GM15510 (cell line): ENCODE data around the gene C2CD5.

Source experiments
- POLR2A ChIP-seq: IDR thresholded peaks from 3 replicates; pipeline ENCODE4 v1.6.1; 2011; ENCODE audit warnings: borderline replicate concordance; ENCODE audit not compliant: insufficient read length; ENCODE audit errors: extremely low read depth

Gene C2CD5

DNA sequence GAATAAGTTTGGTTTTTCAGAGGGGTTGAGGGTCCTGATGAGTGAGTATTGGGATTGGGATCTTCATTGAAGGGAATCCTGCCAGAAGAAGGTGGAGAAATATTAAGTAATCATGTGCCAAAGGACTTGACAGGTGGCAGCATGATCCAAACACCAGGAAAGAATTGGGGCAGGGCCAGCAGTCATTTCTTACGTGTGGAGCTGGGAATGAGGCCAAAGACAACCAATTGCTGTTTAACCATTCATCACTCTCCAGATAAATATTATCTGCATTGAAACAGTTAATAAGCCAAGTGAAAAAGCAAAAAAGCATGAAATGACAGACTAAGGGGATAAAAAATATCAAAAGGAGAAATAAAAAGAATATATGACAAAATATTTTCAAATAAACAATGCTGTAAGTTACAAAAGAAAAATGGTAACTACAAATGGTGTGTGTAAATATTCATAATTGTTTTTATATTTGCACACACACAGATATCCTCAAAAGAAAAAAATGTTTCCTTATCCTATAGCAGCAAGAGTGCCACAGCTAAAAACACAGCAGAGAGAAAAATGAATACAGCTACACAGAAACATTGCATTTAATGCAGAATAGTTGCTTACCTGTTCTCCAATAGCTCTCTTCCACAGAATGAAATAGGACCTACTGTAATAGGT, 26.2 kb downstream of the C2CD5 start:
- no peak for TF ChIP-seq POLR2A

DNA sequence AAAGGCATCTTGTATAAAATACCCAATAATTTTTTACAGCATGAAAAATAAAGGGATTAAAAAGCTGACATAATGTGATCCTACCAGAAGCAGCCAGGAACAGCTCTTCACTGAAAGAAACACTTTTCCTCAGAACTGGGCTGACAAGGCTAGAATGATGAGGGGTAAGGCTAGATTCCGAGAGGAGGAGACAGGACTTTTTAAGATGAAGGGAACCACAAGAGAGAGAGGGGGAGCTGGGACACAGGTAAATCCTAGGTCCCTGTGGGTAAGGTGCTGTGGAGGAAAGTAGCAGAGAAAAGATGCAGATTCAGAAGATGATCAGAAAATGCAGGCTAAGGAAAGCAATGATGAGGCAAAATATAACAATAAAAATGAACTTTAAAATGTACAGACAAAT, 29.5 kb downstream of the C2CD5 start:
- no peak for TF ChIP-seq POLR2A

DNA sequence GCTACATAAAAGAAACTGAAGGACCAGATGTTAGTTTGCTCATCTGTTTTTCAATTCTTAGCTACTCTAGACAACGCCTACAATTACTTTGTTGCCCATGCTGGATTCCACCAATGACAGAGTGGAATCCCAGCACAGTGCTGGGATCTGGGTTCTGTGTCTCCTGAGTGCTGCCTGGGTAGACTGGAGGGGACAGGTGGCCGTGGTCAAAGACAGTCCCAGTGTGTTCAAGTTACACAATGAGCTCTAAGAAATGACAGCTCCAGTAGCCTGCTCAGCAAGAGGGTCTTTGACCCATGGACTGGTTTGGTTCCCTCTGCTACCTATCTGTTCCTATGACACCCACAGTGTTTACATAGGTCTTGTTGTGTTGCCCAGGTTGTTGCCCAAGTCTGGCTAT, 38.5 kb downstream of the C2CD5 start:
- TF ChIP-seq POLR2A = no peak

DNA sequence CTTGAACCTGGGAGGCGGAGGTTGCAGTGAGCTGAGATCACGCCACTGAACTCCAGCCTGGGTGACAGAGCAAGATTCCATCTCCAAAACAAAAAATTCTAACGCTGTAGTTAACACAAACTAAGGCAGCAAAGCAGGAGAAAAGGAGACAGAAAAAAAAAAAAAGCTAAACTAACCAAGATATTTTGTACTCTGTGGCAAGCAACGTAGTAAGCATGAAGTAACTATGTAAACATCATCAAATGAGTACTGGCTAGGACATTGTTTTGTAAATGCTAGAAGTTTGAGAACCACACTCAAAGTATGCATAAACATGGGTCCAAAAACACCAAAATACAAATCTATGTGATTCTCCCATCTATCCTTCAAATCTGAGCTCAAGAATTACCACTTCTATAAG, 44.2 kb downstream of the C2CD5 start:
- no peak for TF ChIP-seq POLR2A

DNA sequence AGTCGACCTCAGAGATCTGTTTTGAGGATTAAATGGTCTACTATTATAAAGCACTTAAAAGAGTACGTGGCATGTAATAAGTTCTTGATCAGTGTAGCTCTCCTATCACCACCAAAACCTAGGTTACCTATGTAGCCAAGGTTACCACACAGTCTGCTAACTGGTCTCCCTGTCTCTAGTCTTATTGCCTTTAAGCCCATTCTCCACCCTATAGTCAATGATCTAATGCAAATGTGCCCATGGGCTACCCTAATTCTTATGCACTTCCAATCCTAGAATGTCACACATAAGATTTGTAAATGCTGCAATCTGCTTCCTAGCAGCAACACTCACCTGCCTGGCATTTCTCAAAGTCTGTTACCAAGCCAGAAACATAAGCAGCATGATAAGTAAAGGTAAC, 44.9 kb downstream of the C2CD5 start:
- no peak for TF ChIP-seq POLR2A

DNA sequence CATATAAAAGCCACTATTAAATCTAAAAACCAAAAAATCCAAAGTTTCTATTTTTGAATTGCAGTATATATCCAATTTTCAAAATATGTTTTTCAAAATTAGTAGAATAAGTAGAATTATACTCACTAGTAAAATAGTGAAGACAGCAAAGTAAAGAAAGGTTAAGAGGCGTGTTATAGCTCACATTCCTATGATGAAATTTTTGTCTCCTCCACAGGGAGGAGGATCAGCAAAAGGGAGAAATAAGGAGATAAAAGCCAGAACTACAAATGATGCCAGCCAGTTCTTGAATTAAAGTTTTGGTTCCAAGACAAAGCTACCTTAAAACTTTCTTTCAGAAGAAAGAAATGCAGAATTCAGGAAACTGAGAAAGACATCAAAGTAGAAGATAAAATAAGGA, 50.0 kb downstream of the C2CD5 start:
- no peak for TF ChIP-seq POLR2A

DNA sequence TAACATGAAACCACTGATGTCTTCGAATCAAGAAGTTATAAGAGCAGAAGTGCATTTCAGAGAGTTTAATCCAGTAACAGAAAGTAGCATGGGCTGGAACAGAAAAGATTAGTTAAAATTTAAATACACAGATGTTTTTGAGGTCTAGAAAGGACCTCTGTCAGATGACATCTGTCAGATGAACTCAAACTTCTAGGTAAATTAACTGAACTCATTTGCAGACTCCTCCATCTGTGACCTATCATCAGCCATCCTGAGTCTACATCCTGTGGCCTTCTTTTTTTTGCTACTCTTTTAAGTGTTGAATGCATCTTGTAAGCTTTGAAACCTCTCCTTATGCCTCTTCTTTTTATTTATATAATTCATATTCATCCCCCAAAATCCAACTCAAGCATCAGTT, 53.3 kb downstream of the C2CD5 start:
- no peak for TF ChIP-seq POLR2A

DNA sequence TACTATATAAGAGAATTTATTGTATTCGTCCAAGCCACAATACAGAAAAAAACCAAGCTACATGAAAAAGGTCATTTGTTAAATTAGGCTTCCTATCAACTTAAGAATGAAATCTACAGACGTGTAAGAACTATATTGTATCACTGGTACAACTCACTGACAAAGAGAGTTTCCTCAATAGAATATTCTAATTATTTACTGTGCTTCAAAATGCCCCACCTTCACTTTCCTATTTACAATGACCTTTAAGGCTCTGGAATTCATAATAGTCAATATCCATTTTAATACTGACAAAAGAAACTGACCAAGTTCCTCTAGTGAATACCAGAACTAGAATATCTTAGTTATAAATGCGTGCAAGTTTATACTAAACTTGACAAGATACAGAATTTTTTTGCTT, 55.9 kb downstream of the C2CD5 start:
- TF ChIP-seq POLR2A = no peak

DNA sequence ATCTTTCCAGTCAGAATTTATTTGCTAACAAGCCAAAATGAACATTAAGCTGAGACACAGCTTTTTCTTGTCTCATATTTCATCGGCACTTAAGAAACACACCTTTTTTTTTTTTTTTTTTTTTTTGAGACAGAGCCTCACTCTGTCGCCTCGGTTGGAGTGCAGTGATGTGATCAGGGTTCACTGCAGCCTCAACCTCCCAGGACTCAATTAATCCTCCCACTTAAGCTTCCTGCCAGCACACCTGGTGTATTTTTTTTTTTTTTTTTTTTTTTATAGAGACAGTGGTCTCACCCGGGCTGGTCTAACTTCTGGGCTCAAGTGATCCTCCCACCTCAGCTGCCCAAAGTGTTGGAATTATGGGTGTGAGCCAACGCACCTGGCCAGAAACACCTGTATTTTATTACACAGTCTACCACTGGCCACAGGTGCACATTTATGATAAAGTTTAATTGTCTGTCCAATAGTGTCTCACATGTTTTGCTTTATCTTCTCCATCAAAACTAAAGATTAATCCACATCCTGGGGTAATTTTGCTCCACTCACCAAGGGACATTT, 62.7 kb downstream of the C2CD5 start:
- TF ChIP-seq POLR2A = no peak

DNA sequence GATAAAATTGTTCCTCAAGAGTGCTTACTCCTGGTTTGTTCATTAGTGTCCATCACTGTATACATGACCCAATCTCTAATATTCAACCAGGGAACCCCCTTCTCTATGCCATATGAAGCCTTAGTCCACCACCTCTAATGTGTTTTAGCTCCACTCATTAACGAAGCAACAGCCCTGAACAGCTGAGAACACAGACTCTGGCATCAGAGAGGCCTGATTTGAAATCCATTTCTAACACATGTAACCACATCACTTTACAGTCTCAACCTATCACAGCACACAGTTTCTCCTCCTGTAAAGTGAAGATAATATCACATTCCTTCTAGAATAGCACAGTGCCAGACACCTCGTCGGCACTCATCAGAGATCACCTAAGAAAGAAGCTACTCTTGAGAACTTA, 64.3 kb downstream of the C2CD5 start:
- TF ChIP-seq POLR2A = no peak

DNA sequence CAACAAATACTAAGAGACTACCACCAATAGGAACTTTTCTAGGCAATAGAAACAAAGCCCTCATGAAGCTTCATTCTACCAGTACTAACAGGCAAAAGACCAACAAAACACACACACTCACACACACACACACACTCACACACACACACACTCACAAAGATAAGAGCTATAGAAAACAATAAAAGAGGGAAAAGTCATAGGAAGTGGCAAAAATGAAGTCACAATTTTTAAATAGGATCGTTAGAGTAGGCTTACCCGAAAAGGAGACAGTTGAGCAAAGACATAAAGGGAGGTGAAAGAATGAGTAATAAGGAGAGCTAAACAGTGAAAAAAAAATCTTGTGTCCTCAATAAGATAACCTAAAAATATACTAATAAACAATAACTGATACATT, 66.5 kb downstream of the C2CD5 start:
- TF ChIP-seq POLR2A = no peak

DNA sequence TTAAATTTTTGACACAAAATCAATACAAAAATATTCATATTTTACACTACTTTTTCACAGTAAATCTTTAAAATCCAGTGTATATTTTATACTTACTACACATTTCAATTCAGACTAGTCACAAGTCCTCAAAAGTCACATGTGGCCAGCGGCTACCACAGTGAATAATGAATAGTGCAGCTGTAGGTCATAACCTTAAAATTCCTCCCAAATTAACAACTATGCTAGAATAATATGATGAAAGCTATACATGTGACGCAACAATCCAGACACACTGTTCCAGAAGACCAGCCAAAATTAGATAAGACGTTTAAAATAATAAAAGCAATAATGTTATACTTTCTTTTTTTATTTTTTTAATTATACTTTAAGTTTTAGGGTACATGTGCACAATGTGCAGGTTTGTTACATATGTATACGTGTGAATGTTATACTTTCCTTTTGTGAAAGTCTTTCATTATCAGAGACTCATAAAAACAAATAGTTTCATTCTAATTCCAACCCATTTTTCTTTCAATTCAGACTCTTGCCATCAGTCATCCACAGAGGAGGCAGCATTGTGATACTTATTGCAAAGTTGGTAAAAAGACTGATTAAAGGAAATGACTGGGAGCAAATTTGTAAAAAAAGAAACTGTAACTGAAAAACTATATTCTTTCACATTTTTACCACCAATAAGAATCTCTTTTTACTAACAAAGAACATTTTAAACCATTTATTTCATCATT, 67.0 kb downstream of the C2CD5 start:
- TF ChIP-seq POLR2A = no peak

DNA sequence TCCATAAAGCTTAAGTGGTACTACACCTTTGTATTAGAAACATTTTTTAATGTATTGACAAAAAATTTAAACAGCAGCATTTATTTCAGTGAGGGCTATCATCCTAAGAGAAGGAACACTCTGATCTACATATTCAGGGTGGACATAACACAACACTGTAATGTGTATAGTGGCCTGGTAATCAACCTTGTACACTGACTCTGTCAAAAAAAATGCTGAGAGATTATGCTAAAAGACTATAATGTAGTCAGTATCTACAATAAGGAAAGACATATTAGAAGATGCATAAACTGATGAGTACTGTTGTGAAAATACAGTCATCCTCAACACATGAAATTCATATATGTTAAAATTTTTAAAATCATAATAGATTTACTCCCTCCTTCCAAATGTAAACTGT, 68.2 kb downstream of the C2CD5 start:
- no peak for TF ChIP-seq POLR2A

DNA sequence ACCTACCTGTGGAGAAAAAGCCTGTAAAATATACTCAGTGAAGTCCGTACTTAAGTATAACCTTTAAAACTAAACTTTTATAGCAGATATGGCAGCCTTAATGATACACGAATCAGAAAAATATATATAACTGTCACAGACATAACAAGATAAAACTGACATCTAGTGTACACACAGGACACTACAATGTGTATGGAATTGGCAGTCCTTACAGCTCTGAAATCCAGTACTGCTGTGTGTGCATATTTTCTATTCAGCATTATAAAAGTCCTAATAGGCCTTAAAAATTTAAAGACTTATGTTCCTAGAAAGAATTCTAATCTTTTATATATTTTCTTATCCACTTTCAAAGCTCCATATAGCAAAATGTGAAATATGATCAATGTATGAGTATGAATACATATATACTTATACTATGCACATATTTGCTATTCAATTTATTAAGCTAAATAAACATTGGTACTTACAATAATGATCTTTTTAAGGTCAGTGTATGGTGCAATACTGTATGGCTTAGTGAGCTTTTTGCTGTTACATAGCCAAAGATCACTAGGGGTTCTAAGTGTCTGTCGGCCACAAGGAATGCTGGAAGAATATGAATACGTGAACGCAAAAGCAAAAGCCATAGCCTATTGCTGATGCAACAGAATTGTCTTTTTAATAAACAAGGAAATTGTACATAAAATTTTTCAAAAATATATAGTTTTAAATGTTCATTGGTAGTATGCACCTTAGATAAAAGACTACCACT, 69.2 kb downstream of the C2CD5 start:
- TF ChIP-seq POLR2A = no peak

DNA sequence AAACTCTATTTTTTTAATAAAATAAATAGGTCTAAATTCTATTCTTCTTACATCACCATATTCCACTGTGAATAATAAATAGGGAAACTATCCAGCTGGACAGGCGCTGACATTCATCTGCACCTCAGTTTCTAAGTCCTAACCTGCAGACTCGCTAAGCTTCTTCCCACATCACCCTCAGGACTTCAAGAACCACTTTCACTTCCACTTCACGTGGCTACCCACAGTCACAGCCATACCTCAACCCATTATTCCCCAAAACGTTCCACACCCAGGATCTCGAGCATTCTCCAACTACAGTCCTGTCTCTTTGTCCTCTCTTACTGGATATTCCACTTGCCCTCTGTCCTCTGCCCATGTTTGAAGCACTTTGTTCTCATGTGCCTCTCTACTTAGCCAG, 71.1 kb downstream of the C2CD5 start:
- TF ChIP-seq POLR2A = no peak
